Mesenchymal stem cell (in vitro differentiated cells and primary cell): ENCODE measurements around the gene MAP3K10.

Experiments used
- DNase-seq: peaks from one replicate; pipeline ENCODE4 v3.0.0-alpha.2; 2013
- H2AFZ ChIP-seq: one replicate; pipeline ENCODE4 v1.6.1; 2013; ENCODE audit warnings: low read depth, mild to moderate bottlenecking, control low read depth, inconsistent platforms, low read length, moderate library complexity
- H2AK5ac ChIP-seq: 2 replicates; pipeline ENCODE4 v1.6.1; 2013; ENCODE audit warnings: low read length, moderate library complexity, mild to moderate bottlenecking, inconsistent platforms; ENCODE audit not compliant: severe bottlenecking
- H2BK120ac ChIP-seq: one replicate; pipeline ENCODE4 v1.6.1; 2013; ENCODE audit warnings: low read depth, mild to moderate bottlenecking, inconsistent platforms, low read length, moderate library complexity
- H2BK12ac ChIP-seq, 2 experiments: one replicate each; pipeline ENCODE4 v1.6.1; 2013; ENCODE audit warnings: inconsistent platforms in 2 of 2, low read length in 2 of 2, mild to moderate bottlenecking in 2 of 2, moderate library complexity in 2 of 2, control low read depth in 1 of 2
- H2BK15ac ChIP-seq: one replicate; pipeline ENCODE4 v1.6.1; 2013; ENCODE audit warnings: mild to moderate bottlenecking, low read depth, inconsistent platforms; ENCODE audit not compliant: poor library complexity, severe bottlenecking
- H2BK5ac ChIP-seq: 2 replicates; pipeline ENCODE4 v1.6.1; 2013; ENCODE audit warnings: low read depth, mild to moderate bottlenecking, low read length, control low read depth, inconsistent platforms; ENCODE audit not compliant: poor library complexity, severe bottlenecking
- H3K14ac ChIP-seq, 2 experiments: one replicate each; pipeline ENCODE4 v1.6.1; 2013; ENCODE audit warnings: inconsistent platforms in 2 of 2, low read length in 2 of 2, control low read depth in 1 of 2, mild to moderate bottlenecking in 1 of 2, moderate library complexity in 1 of 2
- H3K18ac ChIP-seq, 2 experiments: one replicate each; pipeline ENCODE4 v1.6.1; 2013; ENCODE audit warnings: inconsistent platforms in 2 of 2, low read length in 2 of 2, control low read depth in 1 of 2, low read depth in 1 of 2, mild to moderate bottlenecking in 1 of 2
- H3K23ac ChIP-seq, 2 experiments: one replicate each; pipeline ENCODE4 v1.6.1; 2013; ENCODE audit warnings: inconsistent platforms in 2 of 2, low read length in 2 of 2, mild to moderate bottlenecking in 2 of 2, moderate library complexity in 2 of 2, control low read depth in 1 of 2
- H3K27ac ChIP-seq: 2 replicates; pipeline ENCODE4 v1.5.1; 2013; ENCODE audit warnings: mild to moderate bottlenecking, moderate library complexity, low read length, control low read depth, inconsistent platforms; ENCODE audit not compliant: poor library complexity, severe bottlenecking
- H3K27me3 ChIP-seq, 2 experiments: 2 replicates each; pipeline versions ENCODE4 v1.6.1 to v1.7.0; 2013; ENCODE audit warnings: low read length in 2 of 2, mild to moderate bottlenecking in 2 of 2, moderate library complexity in 2 of 2, control low read depth in 1 of 2, inconsistent platforms in 1 of 2; ENCODE audit not compliant: control insufficient read depth in 1 of 2, insufficient read depth in 1 of 2
- H3K36me3 ChIP-seq, 2 experiments: 2 replicates each; pipeline versions ENCODE4 v1.6.1 to v1.7.0; 2013; ENCODE audit warnings: low read length in 2 of 2, control low read depth in 1 of 2, inconsistent platforms in 1 of 2, low read depth in 1 of 2, mild to moderate bottlenecking in 1 of 2; ENCODE audit not compliant: insufficient read depth in 2 of 2, control insufficient read depth in 1 of 2
- H3K4ac ChIP-seq, 2 experiments: one replicate each; pipeline ENCODE4 v1.6.1; 2013; ENCODE audit warnings: inconsistent platforms in 2 of 2, low read length in 2 of 2, mild to moderate bottlenecking in 2 of 2, moderate library complexity in 2 of 2, control low read depth in 1 of 2, low read depth in 1 of 2
- H3K4me1 ChIP-seq: 2 replicates; pipeline ENCODE4 v1.6.1; 2013; ENCODE audit warnings: low read depth, low read length, control low read depth; ENCODE audit not compliant: control insufficient read depth, insufficient read depth
- H3K4me2 ChIP-seq: 2 replicates; pipeline ENCODE4 v1.6.1; 2013; ENCODE audit warnings: low read length, mild to moderate bottlenecking, inconsistent platforms; ENCODE audit not compliant: poor library complexity, severe bottlenecking
- H3K4me3 ChIP-seq, 2 experiments: 2 replicates each; pipeline versions ENCODE4 v1.5.1 to v1.7.0; 2013; ENCODE audit warnings: low read length in 2 of 2, mild to moderate bottlenecking in 2 of 2, control low read depth in 1 of 2, low read depth in 1 of 2; ENCODE audit not compliant: insufficient read depth in 1 of 2
- H3K79me1 ChIP-seq: replicated peaks from 2 replicates; pipeline ENCODE4 v1.6.1; 2013; ENCODE audit warnings: mild to moderate bottlenecking, control low read depth, low read length, inconsistent platforms; ENCODE audit not compliant: poor library complexity, severe bottlenecking
- H3K9ac ChIP-seq: 2 replicates; pipeline ENCODE4 v1.7.0; 2013; ENCODE audit warnings: mild to moderate bottlenecking, low read length, moderate library complexity
- H3K9me3 ChIP-seq: 2 replicates; pipeline ENCODE4 v1.7.0; 2013; ENCODE audit warnings: mild to moderate bottlenecking, low read length; ENCODE audit not compliant: control insufficient read depth
- H4K8ac ChIP-seq: one replicate; pipeline ENCODE4 v1.6.1; 2013; ENCODE audit warnings: inconsistent platforms, mild to moderate bottlenecking, low read length, moderate library complexity
- H4K91ac ChIP-seq: one replicate; pipeline ENCODE4 v1.6.1; 2013; ENCODE audit warnings: mild to moderate bottlenecking, low read length, inconsistent platforms
- WGBS: methylation state at CpG from one replicate; pipeline ENCODE4 v1.1.7; 2013; ENCODE audit warnings: mixed read lengths; 5-methylcytosine and 5-hydroxymethylcytosine counted together

Gene MAP3K10

DNA sequence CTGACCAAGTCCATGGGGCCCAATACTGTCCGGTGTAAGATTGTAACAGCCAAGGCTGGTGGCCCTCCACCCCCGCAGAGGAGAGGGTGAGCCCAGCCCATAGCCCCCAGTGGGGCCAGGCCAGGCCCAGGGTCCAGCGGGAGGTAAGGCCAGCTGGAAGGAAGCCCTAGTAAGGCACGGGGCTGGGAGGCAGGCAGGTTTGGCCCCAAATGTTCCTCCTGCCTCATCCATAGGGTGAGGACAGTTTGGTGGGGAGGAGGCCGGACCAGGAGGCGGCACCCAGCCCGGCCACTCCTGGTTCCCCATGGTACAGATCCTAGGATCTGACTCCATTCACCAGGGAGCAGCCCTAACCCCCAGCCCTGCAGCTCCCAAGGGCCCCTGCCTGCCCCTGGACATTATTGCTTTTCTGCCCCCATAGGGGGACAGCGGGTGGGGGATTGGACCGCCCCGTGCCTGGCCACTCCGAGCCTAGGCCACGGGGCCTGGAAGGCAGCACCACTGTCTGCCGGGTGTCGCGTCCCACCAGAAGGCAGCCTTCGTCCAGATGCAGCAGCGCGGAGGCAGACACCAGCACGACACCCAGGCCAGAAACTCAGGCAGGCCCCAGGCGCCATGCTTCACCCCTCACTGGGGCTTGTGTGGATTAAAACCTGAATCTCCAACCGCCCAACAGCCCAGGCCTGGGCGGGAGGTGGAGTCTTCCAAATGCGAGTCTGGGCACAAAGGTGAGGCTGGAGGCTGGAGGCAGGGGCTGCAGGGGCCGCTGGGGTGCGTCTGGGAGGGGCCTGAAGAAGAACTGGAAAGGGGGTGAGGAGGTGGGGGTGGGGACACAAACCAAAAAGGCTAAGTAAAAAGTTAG is 42.0 kb downstream of the MAP3K10 start:
- 95% methylated on average over 24 of the region's 25 CpGs for WGBS
- no peak overlapping the region for H2BK120ac ChIP-seq
- H4K91ac ChIP-seq, result peak overlapping the region; percentile 56
- no peak overlapping the region for H2AFZ ChIP-seq
- H3K4me3 ChIP-seq, result no peak overlapping the region
- peaks cover 19% of the 10 kb centered on the region for H3K4me1 ChIP-seq
- H3K27ac ChIP-seq, result no peak overlapping the region
- H3K14ac ChIP-seq, result no peak overlapping the region
- no peak overlapping the region for H3K4me2 ChIP-seq
- H2BK15ac ChIP-seq, result peak overlapping the region; percentile 70
- peaks cover 44 to 57% of the 10 kb centered on the region in 2 experiments for H3K36me3 ChIP-seq
- no peak for DNase-seq
- H3K9me3 ChIP-seq, result no peaks in the 10 kb centered on the region
- H3K18ac ChIP-seq, result no peak overlapping the region
- H3K9ac ChIP-seq, result no peak overlapping the region
- H2BK5ac ChIP-seq, result no peak overlapping the region
- H2AK5ac ChIP-seq, result no peak overlapping the region
- peak overlapping the region; percentile 32 for H4K8ac ChIP-seq
- no peak overlapping the region for H2BK12ac ChIP-seq
- no peaks in the 10 kb centered on the region for H3K27me3 ChIP-seq
- H3K79me1 ChIP-seq, result peaks cover 8% of the 10 kb centered on the region
- no peak overlapping the region for H3K4ac ChIP-seq
- no peak overlapping the region for H3K23ac ChIP-seq

DNA sequence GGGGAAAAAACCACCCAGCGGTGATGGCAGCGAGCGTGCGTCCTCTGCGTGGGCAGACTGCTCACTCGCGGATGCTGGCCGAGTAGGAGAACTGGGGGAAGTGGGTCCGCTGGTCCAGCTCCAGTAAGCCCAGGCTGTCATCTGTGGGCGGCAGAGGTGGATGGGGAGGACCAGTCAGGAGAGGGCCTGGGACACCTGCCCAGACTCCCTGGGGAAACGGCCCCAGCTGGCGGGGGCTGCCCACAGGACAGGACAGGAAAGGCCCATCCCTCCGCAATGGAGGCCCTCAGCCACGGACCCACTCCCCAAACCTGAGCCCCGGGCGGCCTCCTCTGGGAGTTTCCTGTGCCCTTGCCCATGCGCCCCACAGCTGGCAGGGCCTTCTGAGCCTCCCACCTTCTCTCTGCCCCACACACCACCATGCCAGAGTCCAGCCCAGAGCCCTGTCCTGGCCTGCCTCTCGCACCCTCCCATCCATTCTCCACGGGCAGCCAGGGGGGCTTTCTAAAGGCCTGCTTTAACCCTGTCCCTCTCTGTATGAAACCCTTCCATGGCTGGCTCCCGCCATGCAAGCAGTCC is 42.7 kb downstream of the MAP3K10 start:
- Histone ChIP-seq H2BK12ac (no peak overlapping the region), H3K4ac (no peak overlapping the region), H3K9ac (no peak overlapping the region), H2AFZ (no peak overlapping the region), H3K4me2 (no peak overlapping the region), H2AK5ac (no peak overlapping the region), H2BK15ac (peak overlapping the region; percentile 33), H3K36me3 (peaks cover 51 to 64% of the 10 kb centered on the region in 2 experiments), H2BK120ac (no peak overlapping the region), H3K79me1 (peaks cover 13% of the 10 kb centered on the region), H3K18ac (no peak overlapping the region), H4K91ac (no peak overlapping the region), H3K27me3 (no peaks in the 10 kb centered on the region), H4K8ac (no peak overlapping the region), H3K23ac (no peak overlapping the region), H2BK5ac (no peak overlapping the region), H3K27ac (no peak overlapping the region), H3K4me3 (no peak overlapping the region), H3K4me1 (peaks cover 19% of the 10 kb centered on the region), H3K14ac (no peak overlapping the region), H3K9me3 (no peaks in the 10 kb centered on the region)
- 96% methylated on average over 20 of the region's 20 CpGs for WGBS
- no peak for DNase-seq

DNA sequence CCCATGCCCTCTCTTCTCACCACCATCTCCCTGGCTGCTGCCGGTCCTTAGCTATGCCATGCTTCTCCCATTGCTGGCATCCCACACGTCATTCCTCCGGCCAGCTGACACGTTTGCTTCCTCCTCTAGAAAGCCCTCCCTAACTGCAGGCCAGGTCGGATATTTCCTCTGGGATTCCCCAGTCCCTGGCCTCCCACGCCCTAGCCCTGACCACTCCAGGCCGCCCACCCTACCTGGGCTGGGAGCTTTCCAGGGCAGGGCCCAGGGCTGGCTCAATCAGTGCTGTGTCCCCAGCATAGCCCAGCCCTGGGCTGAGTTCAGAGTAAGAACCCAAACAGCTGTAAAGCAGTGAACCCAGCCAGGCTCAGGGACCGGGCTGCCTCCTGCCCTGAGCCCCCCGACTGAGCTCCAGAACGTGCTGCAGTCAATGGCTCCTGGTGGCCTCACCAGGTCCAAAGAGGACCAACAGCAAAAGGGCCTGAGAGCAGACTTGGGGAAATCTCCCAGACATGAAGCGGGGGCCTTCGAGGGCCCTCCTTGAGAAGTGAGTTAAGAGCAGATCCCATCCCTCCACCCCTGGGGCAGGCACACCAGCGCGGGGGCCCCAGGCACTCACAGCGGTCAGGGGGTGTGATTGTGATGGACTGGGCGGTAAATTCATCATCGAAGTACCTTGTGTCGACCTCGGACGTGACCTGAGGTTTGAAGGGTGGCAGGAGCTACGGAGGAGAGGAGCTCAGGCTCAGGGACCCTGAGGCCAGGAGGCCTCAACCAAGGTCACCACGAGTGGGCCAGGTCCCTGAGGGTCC is 43.4 kb downstream of the MAP3K10 start:
- Histone ChIP-seq H3K9me3 (no peaks in the 10 kb centered on the region), H3K23ac (no peak overlapping the region)
- WGBS, result 95% methylated on average over 22 of the region's 22 CpGs

More for the DNA sequence above, 43.4 kb downstream of the MAP3K10 start:
- no peak overlapping the region for H3K18ac ChIP-seq
- H3K79me1 ChIP-seq, result peaks cover 16% of the 10 kb centered on the region
- H3K4ac ChIP-seq, result no peak overlapping the region
- DNase-seq, result no peak
- H3K9ac ChIP-seq, result no peak overlapping the region
- no peak overlapping the region for H2BK120ac ChIP-seq
- H2AFZ ChIP-seq, result no peak overlapping the region
- no peak overlapping the region for H4K91ac ChIP-seq
- H3K4me3 ChIP-seq, result no peak overlapping the region
- H2BK5ac ChIP-seq, result no peak overlapping the region
- H2BK15ac ChIP-seq, result no peak overlapping the region
- no peak overlapping the region for H3K14ac ChIP-seq
- no peak overlapping the region for H3K4me2 ChIP-seq
- no peak overlapping the region for H4K8ac ChIP-seq
- no peak overlapping the region for H3K27ac ChIP-seq
- no peak overlapping the region for H2BK12ac ChIP-seq
- peaks cover 59 to 70% of the 10 kb centered on the region in 2 experiments for H3K36me3 ChIP-seq
- no peak overlapping the region for H2AK5ac ChIP-seq
- H3K4me1 ChIP-seq, result peaks cover 19% of the 10 kb centered on the region
- H3K27me3 ChIP-seq, result no peaks in the 10 kb centered on the region
